K562 (cell line): ENCODE results near the gene TBC1D9. TPM values are rescaled to one million over a fixed set of nuclear protein-coding genes. Genes with fewer than 3 reads are reported as not detected.

ENCODE experiments used
- BDP1 ChIP-seq: IDR thresholded peaks from 3 replicates; pipeline ENCODE4 v1.6.1; 2011; ENCODE audit not compliant: insufficient read length, insufficient read depth
- CHD1 ChIP-seq: fragments of 200-600 bp; sonication (generic); IDR thresholded peaks from one replicate; pipeline ENCODE4 v1.6.1; 2012; ENCODE audit warnings: mild to moderate bottlenecking, moderate library complexity, low read length, inconsistent platforms
- DACH1 ChIP-seq: fragments of 450-650 bp; IDR thresholded peaks from 2 replicates; pipeline ENCODE4 v1.6.1; 2018; ENCODE audit not compliant: partially characterized antibody
- GATAD2B ChIP-seq: fragments of 450-650 bp; IDR thresholded peaks from 2 replicates; pipeline ENCODE4 v1.6.1; 2017; ENCODE audit warnings: mild to moderate bottlenecking, borderline replicate concordance
- PHB2 ChIP-seq: fragments of 450-650 bp; IDR thresholded peaks from 2 replicates; pipeline ENCODE4 v1.6.1; 2017; ENCODE audit warnings: low read depth
- PTTG1 ChIP-seq: fragments of 450-650 bp; IDR thresholded peaks from 2 replicates; pipeline ENCODE4 v1.6.1; 2016; ENCODE audit warnings: low read depth, mild to moderate bottlenecking, missing genetic modification characterization, missing compliant biosample characterization
- TAF9B ChIP-seq: fragments of 450-650 bp; IDR thresholded peaks from 2 replicates; pipeline ENCODE4 v1.6.1; 2018; ENCODE audit warnings: mild to moderate bottlenecking; ENCODE audit not compliant: partially characterized antibody
- polyA plus RNA-seq, 8 experiments: library from polyadenylated mRNA; depleted of rRNA in 4 of 8; stranded (reverse) in 5 of 8; unstranded in 3 of 8; fragments of >200 nt; fragmentation: Nextera tagmentation in 2 of 8; fragmentation: Illumina TruSeq in 1 of 8; extraction: Ambion mirVana in 2 of 8; extraction: Trizol in 1 of 8; gene quantifications; 2 replicates each; pipeline versions ENCODE4 v1.2.1 to v1.2.3, GENCODE V29; 2011 to 2014; ENCODE audit warnings: inconsistent platforms in 1 of 8, missing spikeins in 1 of 8
- total RNA-seq, 7 experiments: library from RNA; depleted of rRNA in 6 of 7; stranded (reverse); fragments of >200 nt in 6 of 7; fragmentation: Illumina TruSeq in 2 of 7; extraction: Trizol in 2 of 7; gene quantifications; 2 replicates each; pipeline versions ENCODE4 v1.2.1 to v1.2.3, GENCODE V29; 2011 to 2021; ENCODE audit warnings: low replicate concordance in 1 of 7
- TF ChIP-seq, protein P1 (sequence below): fragments of 250-450 bp; sonication (Bioruptor Pico); IDR thresholded peaks from 2 replicates; pipeline ENCODE4 v1.4.0; 2020; ENCODE audit warnings: mild to moderate bottlenecking, moderate library complexity, borderline replicate concordance
- TF ChIP-seq, protein P2 (sequence below): fragments of 150-350 bp; IDR thresholded peaks from 2 replicates; pipeline ENCODE4 v1.6.1; 2014; ENCODE audit warnings: low read depth, mild to moderate bottlenecking, low read length, borderline replicate concordance

TBC1D9 gene
- total and polyA plus RNA-seq, 9 of the 15 experiments (the other 6 are each of a cell fraction or from before 2014, with no cell fraction given), result 0.13 TPM; not detected in 8

DNA sequence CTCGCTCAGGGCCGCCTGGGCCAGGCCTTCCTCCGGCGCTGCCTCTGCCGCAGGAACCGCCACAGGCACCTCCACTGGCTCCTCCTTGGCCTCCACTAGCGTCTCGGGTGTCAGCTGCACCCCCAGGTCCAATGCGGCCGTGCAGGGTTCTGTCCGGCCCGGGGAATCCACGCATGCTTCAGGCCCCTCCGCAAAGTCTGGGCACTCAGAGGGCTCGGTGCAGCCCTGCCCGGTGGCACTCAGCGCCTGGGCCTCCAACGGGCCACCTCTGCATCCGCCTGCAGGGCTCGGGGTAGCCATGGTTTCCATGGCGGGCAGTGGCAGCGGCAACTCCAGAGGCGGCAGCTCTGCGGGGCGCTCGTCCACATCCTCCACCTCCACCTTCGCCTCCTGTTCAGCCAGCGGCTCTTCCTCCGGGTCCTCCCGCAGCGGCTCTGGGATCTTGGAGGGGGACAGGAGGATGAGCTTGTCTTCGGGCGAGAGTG lies 112.6 kb downstream of the TBC1D9 start (continued):
- TF ChIP-seq, protein P1, sequence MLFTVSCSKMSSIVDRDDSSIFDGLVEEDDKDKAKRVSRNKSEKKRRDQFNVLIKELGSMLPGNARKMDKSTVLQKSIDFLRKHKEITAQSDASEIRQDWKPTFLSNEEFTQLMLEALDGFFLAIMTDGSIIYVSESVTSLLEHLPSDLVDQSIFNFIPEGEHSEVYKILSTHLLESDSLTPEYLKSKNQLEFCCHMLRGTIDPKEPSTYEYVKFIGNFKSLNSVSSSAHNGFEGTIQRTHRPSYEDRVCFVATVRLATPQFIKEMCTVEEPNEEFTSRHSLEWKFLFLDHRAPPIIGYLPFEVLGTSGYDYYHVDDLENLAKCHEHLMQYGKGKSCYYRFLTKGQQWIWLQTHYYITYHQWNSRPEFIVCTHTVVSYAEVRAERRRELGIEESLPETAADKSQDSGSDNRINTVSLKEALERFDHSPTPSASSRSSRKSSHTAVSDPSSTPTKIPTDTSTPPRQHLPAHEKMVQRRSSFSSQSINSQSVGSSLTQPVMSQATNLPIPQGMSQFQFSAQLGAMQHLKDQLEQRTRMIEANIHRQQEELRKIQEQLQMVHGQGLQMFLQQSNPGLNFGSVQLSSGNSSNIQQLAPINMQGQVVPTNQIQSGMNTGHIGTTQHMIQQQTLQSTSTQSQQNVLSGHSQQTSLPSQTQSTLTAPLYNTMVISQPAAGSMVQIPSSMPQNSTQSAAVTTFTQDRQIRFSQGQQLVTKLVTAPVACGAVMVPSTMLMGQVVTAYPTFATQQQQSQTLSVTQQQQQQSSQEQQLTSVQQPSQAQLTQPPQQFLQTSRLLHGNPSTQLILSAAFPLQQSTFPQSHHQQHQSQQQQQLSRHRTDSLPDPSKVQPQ (CRISPR knock-in tag), result no peak
- TF ChIP-seq CHD1 (no peak), BDP1 (no peak), PHB2 (no peak), DACH1 (no peak), PTTG1 (tag) (no peak), GATAD2B (no peak), TAF9B (no peak)
- TF ChIP-seq, protein P2, sequence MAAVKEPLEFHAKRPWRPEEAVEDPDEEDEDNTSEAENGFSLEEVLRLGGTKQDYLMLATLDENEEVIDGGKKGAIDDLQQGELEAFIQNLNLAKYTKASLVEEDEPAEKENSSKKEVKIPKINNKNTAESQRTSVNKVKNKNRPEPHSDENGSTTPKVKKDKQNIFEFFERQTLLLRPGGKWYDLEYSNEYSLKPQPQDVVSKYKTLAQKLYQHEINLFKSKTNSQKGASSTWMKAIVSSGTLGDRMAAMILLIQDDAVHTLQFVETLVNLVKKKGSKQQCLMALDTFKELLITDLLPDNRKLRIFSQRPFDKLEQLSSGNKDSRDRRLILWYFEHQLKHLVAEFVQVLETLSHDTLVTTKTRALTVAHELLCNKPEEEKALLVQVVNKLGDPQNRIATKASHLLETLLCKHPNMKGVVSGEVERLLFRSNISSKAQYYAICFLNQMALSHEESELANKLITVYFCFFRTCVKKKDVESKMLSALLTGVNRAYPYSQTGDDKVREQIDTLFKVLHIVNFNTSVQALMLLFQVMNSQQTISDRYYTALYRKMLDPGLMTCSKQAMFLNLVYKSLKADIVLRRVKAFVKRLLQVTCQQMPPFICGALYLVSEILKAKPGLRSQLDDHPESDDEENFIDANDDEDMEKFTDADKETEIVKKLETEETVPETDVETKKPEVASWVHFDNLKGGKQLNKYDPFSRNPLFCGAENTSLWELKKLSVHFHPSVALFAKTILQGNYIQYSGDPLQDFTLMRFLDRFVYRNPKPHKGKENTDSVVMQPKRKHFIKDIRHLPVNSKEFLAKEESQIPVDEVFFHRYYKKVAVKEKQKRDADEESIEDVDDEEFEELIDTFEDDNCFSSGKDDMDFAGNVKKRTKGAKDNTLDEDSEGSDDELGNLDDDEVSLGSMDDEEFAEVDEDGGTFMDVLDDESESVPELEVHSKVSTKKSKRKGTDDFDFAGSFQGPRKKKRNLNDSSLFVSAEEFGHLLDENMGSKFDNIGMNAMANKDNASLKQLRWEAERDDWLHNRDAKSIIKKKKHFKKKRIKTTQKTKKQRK, result no peak
